Cardiac muscle cell (in vitro differentiated cells and primary cell): ENCODE data around the gene COL27A1. TPM values are rescaled to one million over a fixed set of nuclear protein-coding genes. Genes with fewer than 3 reads are reported as not detected.
A peak's percentile ranks its signal among the peaks of the same experiment; 100 is the strongest.

ENCODE experiments used
- DNase-seq, 2 donors: peaks; one replicate each; pipeline versions ENCODE4 v3.0.0 to v3.0.0-alpha.2; 2010 to 2017; ENCODE audit warnings: low read depth in 1 of 2, low spot score in 1 of 2
- H3K27ac ChIP-seq: fragments of 200-600 bp; sonication (generic); 2 replicates; pipeline ENCODE4 v1.5.1; 2016
- H3K27me3 ChIP-seq: fragments of 200-600 bp; sonication (generic); 2 replicates; pipeline ENCODE4 v1.6.0; 2016; ENCODE audit warnings: control low read depth
- H3K36me3 ChIP-seq: fragments of 200-600 bp; sonication (generic); 2 replicates; pipeline ENCODE4 v1.5.1; 2016; ENCODE audit warnings: control low read depth
- H3K4me1 ChIP-seq: fragments of 200-600 bp; sonication (generic); 2 replicates; pipeline ENCODE4 v1.8.1; 2017; ENCODE audit warnings: low read depth, mild to moderate bottlenecking, mixed run types
- H3K4me3 ChIP-seq: fragments of 200-600 bp; sonication (generic); 2 replicates; pipeline ENCODE4 v1.5.1; 2016; ENCODE audit warnings: mild to moderate bottlenecking
- H3K9me3 ChIP-seq: fragments of 200-600 bp; sonication (generic); 2 replicates; pipeline ENCODE4 v1.5.1; 2017; ENCODE audit warnings: low read depth, mild to moderate bottlenecking, control low read depth
- polyA plus RNA-seq: library from polyadenylated mRNA; unstranded; fragments of >200 nt; fragmentation: Nextera tagmentation; extraction: Ambion mirVana; gene quantifications from 2 replicates; pipeline ENCODE4 v1.2.1, GENCODE V29; 2016
- total RNA-seq: library from RNA; depleted of rRNA; stranded (reverse); fragments of >200 nt; gene quantifications from 2 replicates; pipeline ENCODE4 v1.2.3, GENCODE V29; 2016
- TF ChIP-seq, protein P1 (sequence below): IDR thresholded peaks from 2 replicates; pipeline ENCODE4 v1.5.1; 2012; ENCODE audit warnings: low read depth, mild to moderate bottlenecking, low read length

Gene COL27A1
- total and polyA plus RNA-seq, 2 experiments from 2014 or later: 12.2 to 19.2 TPM

DNA sequence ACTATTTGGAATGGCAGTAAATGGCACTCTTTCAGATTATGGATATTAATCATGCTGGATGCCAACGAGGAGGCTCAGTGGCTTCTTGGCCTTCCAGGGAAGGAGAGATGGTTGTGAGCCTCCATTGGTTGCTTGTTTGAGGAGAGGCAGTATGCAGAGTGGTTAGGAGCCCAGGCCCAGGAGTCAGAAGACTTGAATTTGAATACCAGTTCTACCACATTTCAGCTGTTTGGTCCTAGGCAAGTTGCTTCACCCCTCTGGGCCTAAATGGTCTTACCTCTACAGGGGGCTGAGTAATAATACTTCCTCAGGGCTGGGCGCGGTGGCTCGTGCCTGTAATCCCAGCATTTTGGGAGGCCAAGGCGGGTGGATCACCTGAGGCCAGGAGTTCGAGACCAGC, 52.5 kb downstream of the COL27A1 start:
- Histone ChIP-seq H3K27ac (peak overlapping the region; percentile 76), H3K4me3 (no peak overlapping the region), H3K36me3 (no peaks in the 10 kb centered on the region), H3K27me3 (no peaks in the 10 kb centered on the region), H3K4me1 (peaks cover 24% of the 10 kb centered on the region), H3K9me3 (no peaks in the 10 kb centered on the region)
- DNase-seq: no peak
- TF ChIP-seq, protein P1, sequence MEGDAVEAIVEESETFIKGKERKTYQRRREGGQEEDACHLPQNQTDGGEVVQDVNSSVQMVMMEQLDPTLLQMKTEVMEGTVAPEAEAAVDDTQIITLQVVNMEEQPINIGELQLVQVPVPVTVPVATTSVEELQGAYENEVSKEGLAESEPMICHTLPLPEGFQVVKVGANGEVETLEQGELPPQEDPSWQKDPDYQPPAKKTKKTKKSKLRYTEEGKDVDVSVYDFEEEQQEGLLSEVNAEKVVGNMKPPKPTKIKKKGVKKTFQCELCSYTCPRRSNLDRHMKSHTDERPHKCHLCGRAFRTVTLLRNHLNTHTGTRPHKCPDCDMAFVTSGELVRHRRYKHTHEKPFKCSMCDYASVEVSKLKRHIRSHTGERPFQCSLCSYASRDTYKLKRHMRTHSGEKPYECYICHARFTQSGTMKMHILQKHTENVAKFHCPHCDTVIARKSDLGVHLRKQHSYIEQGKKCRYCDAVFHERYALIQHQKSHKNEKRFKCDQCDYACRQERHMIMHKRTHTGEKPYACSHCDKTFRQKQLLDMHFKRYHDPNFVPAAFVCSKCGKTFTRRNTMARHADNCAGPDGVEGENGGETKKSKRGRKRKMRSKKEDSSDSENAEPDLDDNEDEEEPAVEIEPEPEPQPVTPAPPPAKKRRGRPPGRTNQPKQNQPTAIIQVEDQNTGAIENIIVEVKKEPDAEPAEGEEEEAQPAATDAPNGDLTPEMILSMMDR: no peak

DNA sequence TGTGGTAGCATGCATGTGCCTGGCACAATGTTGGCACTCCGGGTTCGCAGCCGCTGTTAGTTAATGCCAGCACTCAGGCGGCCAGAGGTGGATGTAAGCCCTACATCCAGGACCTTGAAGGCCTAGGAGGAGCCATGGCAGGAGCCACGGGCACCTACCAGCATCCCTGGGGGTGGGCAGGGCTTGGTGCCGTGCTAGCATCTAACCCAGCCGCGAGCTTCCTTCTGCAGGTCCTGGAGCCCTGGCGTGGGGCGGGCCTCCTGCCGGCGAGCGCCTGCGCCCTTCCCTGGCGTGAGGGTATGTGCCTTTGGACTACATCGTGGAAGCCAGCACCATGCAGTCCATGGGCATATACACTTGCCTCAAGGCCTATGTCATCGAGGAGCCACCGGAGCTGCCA, 53.8 kb downstream of the COL27A1 start:
- Histone ChIP-seq H3K4me1 (peaks cover 20% of the 10 kb centered on the region), H3K4me3 (no peak overlapping the region), H3K9me3 (no peaks in the 10 kb centered on the region), H3K36me3 (no peaks in the 10 kb centered on the region), H3K27me3 (no peaks in the 10 kb centered on the region), H3K27ac (no peak overlapping the region)
- no peak for DNase-seq
- TF ChIP-seq, protein P1: no peak

DNA sequence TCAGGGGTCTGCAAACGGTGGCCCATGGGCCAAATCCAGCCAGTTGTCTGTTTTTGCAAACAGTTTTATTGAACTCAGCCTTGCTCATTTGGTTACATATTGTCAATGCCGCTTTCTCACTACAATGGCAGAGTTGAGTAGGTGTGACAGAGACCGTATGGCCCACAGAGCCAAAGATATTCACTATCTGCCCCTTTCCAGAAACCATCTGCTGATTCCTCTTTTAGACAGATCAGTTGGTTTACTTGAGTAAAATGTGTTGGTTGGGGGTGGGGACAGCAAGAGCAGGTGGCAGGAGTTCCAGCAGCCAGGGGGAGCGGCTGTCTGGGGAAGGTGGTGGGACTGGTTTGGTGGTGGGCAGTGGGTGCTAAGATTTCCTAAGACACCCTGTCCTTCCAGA, 54.8 kb downstream of the COL27A1 start:
- Histone ChIP-seq H3K36me3 (no peaks in the 10 kb centered on the region), H3K27ac (no peak overlapping the region), H3K27me3 (no peaks in the 10 kb centered on the region), H3K4me1 (peaks cover 20% of the 10 kb centered on the region), H3K9me3 (no peaks in the 10 kb centered on the region), H3K4me3 (no peak overlapping the region)
- TF ChIP-seq, protein P1: no peak
- no peak for DNase-seq

DNA sequence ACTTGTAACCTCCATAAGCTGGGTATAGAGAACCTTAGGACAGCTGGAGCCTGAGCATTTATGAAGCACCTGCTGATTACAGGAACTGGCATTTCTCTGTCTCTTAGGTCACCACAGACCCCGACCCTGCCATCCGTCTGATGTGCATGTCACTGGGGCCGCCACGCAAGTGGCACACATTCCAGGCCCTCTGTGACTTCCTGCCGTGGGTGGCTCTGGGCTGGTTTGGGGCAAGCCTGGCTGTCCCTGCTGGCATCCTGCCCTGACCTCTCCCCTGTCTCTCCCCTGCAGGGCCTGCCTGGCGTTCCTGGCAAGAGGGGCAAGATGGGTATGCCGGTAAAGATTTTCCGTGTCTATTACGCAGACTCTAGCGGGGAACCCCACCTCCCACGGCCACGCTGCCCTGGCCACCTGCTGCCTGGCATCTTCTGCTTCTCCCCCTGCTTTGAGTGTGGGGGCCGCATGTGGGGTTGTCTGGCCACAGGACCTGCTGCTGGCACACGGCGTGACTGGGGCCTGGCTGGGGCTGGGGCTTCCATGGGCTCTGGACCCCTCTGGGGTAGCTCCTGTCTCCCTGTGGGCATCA, 55.4 kb downstream of the COL27A1 start:
- Histone ChIP-seq H3K27ac (no peak overlapping the region), H3K4me3 (no peak overlapping the region), H3K36me3 (no peaks in the 10 kb centered on the region), H3K27me3 (no peaks in the 10 kb centered on the region), H3K4me1 (peaks cover 25% of the 10 kb centered on the region), H3K9me3 (no peaks in the 10 kb centered on the region)
- TF ChIP-seq, protein P1: no peak
- no peak for DNase-seq

DNA sequence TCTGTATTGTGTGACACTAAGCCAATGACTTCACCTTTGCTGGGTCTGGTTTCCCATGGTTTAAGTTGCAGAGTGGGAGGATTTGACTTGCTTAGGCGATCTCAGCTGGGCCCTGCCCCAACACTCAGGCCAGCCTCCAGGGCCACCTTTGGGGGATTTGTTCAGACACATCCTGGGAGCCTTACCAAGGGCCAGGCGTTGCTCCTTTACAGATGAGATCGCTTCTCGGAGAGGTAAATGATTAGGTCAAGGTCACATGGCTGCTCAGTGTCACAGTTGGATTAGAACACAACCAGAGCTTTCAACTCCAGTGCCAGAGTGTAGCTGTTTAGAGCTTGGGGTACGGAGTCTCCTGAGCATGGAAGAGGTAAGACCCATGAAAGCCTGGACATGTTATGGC, 57.5 kb downstream of the COL27A1 start:
- Histone ChIP-seq H3K4me1 (peaks cover 11% of the 10 kb centered on the region), H3K36me3 (no peaks in the 10 kb centered on the region), H3K9me3 (no peaks in the 10 kb centered on the region), H3K27me3 (no peaks in the 10 kb centered on the region), H3K4me3 (no peak overlapping the region), H3K27ac (no peak overlapping the region)
- TF ChIP-seq, protein P1: no peak
- no peak for DNase-seq
